Choroid plexus epithelial cell (primary cell): Measurements from ENCODE around the gene FBL.
"Not testable (repeated sequence)": the region's sequence is repeated elsewhere in the genome, so short reads cannot be mapped to it uniquely, and the experiment has no call there.

Experiments
- DNase-seq: peaks from one replicate; pipeline ENCODE4 v3.0.0-alpha.2; 2010; ENCODE audit warnings: low read depth
- H3K4me3 ChIP-seq: 2 replicates; pipeline ENCODE4 v1.5.1; 2011; ENCODE audit warnings: low read depth, mild to moderate bottlenecking, control low read depth, low read length, moderate library complexity
- CTCF ChIP-seq: conservative IDR thresholded peaks from 2 replicates; pipeline ENCODE4 v1.5.1; 2011; ENCODE audit warnings: low read depth, mild to moderate bottlenecking, control low read depth, inconsistent platforms, low read length, moderate library complexity

The FBL gene

DNA sequence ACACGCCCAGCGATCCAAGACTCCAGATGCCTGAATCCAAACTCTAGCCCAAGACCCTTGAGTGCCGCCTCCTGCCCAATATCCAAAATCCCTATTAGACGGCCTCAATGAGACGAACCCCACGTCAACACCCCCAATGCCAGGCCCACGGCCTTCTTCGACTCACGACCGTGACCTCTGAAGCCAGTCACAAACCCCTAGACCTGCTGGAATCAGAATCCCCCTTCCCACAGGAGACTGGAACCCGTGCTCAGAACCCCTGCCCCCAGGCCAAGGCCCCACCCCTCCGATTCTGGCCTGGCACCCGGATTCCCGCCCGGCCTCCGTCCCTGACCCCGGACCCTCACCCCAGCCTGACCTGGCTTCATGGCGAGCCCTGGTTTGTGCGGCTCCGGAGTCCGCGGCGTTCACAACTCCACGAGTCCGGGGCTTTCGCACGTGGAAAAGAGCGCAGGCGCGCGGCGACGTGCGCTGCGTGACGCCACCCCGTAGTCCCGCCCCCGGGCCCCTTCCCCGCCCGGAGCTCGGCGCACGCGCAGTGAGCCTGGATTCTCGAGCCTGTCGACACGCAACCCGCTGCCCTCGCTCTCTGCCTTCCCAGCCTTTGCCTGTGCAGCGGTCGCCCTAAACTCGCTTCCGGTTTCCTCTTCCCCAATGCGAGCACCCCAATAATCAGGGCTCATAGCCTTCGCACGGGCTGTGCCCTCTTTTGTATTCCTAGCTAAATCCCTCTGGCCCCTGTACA lies at the start of gene FBL:
Gene FBL, minus strand, starts transcription at position 447 of the 745 bp plus-strand sequence. Its CDS starts 79 bp downstream, at position 368.
- H3K4me3 ChIP-seq = peak within 1 kb of the TSS; percentile 80
- peak; percentile 93 for DNase-seq
- no peak for TF ChIP-seq CTCF

- not testable (repeated sequence) for DNase-seq, H3K4me3 ChIP-seq
These were observed 48.9 kb upstream of the FBL start for GRCh38 chr19:39895096-39895495.

DNA sequence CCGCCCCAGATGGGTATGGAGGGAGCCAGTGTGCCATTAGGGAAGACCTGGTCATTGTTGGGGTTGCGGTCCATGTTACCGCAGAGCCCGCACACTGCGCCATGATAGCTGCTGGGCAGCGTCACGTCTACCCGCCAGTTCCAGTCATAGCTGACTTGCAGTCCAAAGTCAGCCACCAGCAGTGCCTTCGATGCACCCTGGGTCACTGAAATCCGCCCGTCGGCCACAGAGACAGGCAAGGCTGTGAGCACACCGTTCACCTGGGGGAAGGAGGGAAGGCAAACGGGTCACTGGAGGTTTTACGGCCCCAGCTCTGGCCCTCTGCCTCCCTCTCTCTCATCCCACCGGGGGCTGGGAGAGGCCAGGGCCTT lies 48.0 kb upstream of the FBL start:
- H3K4me3 ChIP-seq, DNase-seq: not testable (repeated sequence)

- not testable (repeated sequence) for DNase-seq, H3K4me3 ChIP-seq
These were observed 47.4 kb upstream of the FBL start for GRCh38 chr19:39893366-39894235.

DNA sequence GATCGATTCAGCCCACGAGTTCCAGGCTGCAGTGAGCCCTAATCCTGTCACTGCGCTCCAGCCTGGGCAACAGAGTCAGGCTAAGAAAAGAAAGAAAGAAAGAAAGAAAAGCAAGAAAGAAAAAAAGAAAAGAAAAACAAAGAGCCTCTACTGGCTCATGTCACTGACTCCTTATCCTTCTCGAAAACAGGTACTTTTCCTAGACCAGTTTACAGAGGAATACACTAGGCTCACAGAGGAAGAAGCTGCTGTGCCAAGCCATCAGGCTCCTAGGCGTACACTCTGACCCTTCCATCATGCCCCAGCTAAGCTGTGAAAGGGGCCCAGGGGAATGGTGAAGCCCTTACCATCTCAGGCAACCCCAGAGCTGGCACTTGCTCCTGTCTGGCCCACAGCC lies 46.3 kb upstream of the FBL start:
- H3K4me3 ChIP-seq = not testable (repeated sequence)

DNA sequence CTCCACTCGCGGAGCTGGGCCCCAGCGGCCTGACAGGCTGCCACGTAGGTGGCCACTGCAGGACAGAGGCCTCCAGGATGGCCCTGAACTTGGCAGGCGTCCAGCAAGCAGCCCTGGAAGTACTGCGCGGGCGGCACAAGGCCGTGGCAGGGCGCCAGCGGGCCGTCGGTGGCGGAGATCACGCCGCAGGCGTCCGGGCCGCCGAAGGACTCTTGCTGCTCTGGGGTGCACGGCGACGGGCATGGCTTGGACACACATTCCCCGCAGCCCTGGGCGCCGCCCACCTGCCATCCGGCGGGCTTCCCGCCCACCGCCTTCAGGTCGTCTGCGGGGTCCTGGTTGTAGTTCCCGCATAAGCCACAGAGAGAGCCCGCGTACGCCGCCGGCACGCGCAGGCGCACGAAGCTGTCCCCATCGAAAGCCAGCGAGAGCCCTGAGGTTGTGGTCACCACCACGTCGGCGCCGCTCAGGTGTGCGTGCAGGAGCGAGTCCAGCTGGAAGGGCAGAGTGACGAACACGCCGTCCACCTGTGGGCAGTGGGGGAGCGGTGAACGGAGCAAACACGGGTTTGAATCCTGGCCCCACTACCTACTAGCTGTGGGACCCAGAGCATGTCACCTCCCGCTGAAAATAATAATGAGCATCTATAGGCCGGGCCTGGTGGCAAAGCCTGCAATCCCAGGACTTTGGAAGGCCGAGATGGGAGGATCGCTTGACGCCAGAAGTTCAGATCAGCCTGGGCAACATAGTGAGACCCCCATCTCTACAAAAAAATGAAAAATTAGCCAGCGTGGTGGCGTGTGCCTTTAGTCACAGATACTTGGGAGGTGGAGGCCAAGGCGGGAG lies 45.7 kb upstream of the FBL start:
- not testable (repeated sequence) for H3K4me3 ChIP-seq
- TF ChIP-seq CTCF = peak; percentile 40
- DNase-seq = peak; percentile 15

More for the DNA sequence above, 46.3 kb upstream of the FBL start:
- DNase-seq = not testable (repeated sequence)

- DNase-seq = no peak
- TF ChIP-seq CTCF = no peak
- H3K4me3 ChIP-seq = no peak overlapping the region
These were observed 44.8 kb upstream of the FBL start for GRCh38 chr19:39890755-39891551.

GRCh38 chr19:39889872-39890754 lies 43.9 kb upstream of the FBL start:
- DNase-seq, H3K4me3 ChIP-seq: not testable (repeated sequence)

- not testable (repeated sequence) for H3K4me3 ChIP-seq, DNase-seq
These were observed 41.3 kb upstream of the FBL start for GRCh38 chr19:39887456-39887951.

GRCh38 chr19:39885821-39886554 lies 39.8 kb upstream of the FBL start:
- not testable (repeated sequence) for H3K4me3 ChIP-seq, DNase-seq

DNA sequence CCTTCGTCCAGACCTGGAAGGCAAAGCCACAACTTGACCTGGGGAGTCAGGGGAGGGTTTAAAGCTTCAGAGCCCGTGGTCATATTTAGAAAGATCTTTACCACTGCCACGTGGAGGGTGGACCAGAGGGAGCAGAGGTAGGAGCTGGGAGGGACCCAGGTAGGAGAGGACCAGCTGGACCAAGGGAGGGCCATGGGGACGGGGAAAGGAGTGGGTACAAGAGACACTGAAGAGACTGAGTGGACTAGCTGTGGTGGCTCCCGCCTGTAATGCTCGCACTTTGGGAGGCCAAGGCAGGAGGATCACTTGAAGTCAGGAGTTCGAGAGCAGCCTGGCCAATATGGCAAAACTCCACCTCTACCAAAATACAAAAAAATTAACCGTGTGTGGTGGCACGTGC lies 38.5 kb upstream of the FBL start:
- not testable (repeated sequence) for H3K4me3 ChIP-seq, DNase-seq

- H3K4me3 ChIP-seq, DNase-seq: not testable (repeated sequence)
These were observed 36.5 kb upstream of the FBL start for GRCh38 chr19:39882645-39883044.
